Hepatocyte (in vitro differentiated cells): ENCODE results near the gene SIRT7. TPM values are rescaled to one million over a fixed set of nuclear protein-coding genes. Genes with fewer than 3 reads are reported as not detected.

ENCODE experiments used
- DNase-seq: peaks from one replicate; pipeline ENCODE4 v3.0.0-alpha.2; 2016; ENCODE audit warnings: low spot score
- H2AFZ ChIP-seq: fragments of 200-600 bp; sonication (generic); 2 replicates; pipeline ENCODE4 v1.6.0; 2016; ENCODE audit warnings: antibody characterized with exemption, mild to moderate bottlenecking
- H3K27ac ChIP-seq: fragments of 200-600 bp; sonication (generic); 2 replicates; pipeline ENCODE4 v1.5.1; 2016; ENCODE audit warnings: mild to moderate bottlenecking
- H3K27me3 ChIP-seq: fragments of 200-600 bp; sonication (generic); 2 replicates; pipeline ENCODE4 v1.6.1; 2016
- H3K36me3 ChIP-seq: fragments of 200-600 bp; sonication (generic); replicated peaks from 2 replicates; pipeline ENCODE4 v1.5.1; 2016; ENCODE audit warnings: low read depth; ENCODE audit not compliant: insufficient read depth
- H3K4me1 ChIP-seq: fragments of 200-600 bp; sonication (generic); 2 replicates; pipeline ENCODE4 v1.5.1; 2016; ENCODE audit warnings: mild to moderate bottlenecking, moderate library complexity; ENCODE audit not compliant: insufficient read depth
- H3K4me2 ChIP-seq: fragments of 200-600 bp; sonication (generic); 2 replicates; pipeline ENCODE4 v1.6.0; 2016
- H3K4me3 ChIP-seq: fragments of 200-600 bp; sonication (generic); 2 replicates; pipeline ENCODE4 v1.5.1; 2016; ENCODE audit warnings: mild to moderate bottlenecking
- H3K79me2 ChIP-seq: fragments of 200-600 bp; sonication (generic); 2 replicates; pipeline ENCODE4 v1.6.0; 2017; ENCODE audit warnings: mild to moderate bottlenecking
- H3K9me2 ChIP-seq: fragments of 200-600 bp; sonication (generic); replicated peaks from 2 replicates; pipeline ENCODE4 v1.6.0; 2017; ENCODE audit warnings: mild to moderate bottlenecking; ENCODE audit not compliant: insufficient read depth
- H3K9me3 ChIP-seq: fragments of 200-600 bp; sonication (generic); 2 replicates; pipeline ENCODE4 v1.5.1; 2016; ENCODE audit warnings: low read depth, mild to moderate bottlenecking
- H4K20me1 ChIP-seq: fragments of 200-600 bp; sonication (generic); 2 replicates; pipeline ENCODE4 v1.6.0; 2016; ENCODE audit warnings: mild to moderate bottlenecking; ENCODE audit not compliant: insufficient read depth, poor library complexity, severe bottlenecking
- EZH2 ChIP-seq: fragments of 200-600 bp; sonication (generic); IDR thresholded peaks from 2 replicates; pipeline ENCODE4 v1.6.1; 2016; ENCODE audit warnings: antibody characterized with exemption, mild to moderate bottlenecking, borderline replicate concordance
- EZH2phosphoT487 ChIP-seq: fragments of 200-600 bp; sonication (generic); IDR thresholded peaks from one replicate; pipeline ENCODE4 v1.6.1; 2018; ENCODE audit warnings: antibody characterized with exemption, mild to moderate bottlenecking, low read depth, moderate library complexity; ENCODE audit not compliant: unreplicated experiment, severe bottlenecking
- WGBS: methylation state at CpG from one replicate; pipeline ENCODE4 v1.1.6; 2016; ENCODE audit warnings: low lambda C conversion rate; ENCODE audit errors: missing lambda C conversion rate; 5-methylcytosine and 5-hydroxymethylcytosine counted together
- polyA plus RNA-seq: library from polyadenylated mRNA; unstranded; fragments of >200 nt; fragmentation: Nextera tagmentation; extraction: Ambion mirVana; gene quantifications from 2 replicates; pipeline ENCODE4 v1.2.1, GENCODE V29; 2016
- total RNA-seq: library from RNA; depleted of rRNA; stranded (reverse); fragments of >200 nt; gene quantifications from 2 replicates; pipeline ENCODE4 v1.2.3, GENCODE V29; 2014
- TF ChIP-seq, protein P1 (sequence below): fragments of 200-600 bp; sonication (generic); IDR thresholded peaks from 2 replicates; pipeline ENCODE4 v1.5.1; 2016; ENCODE audit warnings: antibody characterized with exemption, mild to moderate bottlenecking; ENCODE audit not compliant: poor library complexity

SIRT7 gene
- total and polyA plus RNA-seq, 2 experiments from 2014 or later, result 16.5 to 35.2 TPM

DNA sequence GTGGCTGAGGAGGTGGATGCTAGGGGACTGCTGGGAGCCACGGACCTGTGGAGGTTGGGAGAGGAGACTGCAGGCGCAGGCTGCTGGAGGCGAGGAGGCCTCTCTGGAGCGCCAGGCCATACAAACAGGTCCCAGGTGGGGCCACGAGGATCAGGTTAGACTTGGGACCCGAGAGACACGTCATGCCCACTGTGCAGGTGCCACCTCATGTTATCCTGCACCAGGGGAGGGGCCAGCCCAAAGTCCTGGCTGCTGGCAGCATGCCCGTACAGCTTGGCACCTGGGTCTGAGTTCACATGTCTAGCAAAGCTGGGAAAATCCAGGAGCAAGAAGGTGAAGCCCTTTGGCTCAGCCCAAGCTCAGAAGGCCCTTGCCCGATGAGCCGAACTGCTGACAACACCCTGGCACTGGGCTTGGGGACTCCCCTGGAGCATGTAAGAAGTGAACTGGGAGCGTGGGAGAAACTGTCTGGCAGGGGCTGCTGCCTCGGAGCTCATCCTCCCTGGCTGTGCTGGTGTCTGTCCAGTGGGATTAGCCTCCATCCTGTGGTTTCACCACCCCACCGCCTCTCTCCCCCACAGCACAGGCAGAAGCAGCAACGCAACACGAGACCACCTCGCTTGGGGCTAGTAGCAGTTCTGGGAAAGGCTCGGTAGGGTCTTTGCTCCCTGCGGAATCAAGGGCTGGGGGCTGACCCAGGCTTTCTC, 52.1 kb downstream of the SIRT7 start:
- Histone ChIP-seq H3K79me2 (peaks cover 62% of the 10 kb centered on the region), H3K9me2 (no peaks in the 10 kb centered on the region), H3K27me3 (no peaks in the 10 kb centered on the region), H3K4me3 (no peak overlapping the region), H3K4me2 (no peak overlapping the region), H4K20me1 (peaks cover 28% of the 10 kb centered on the region), H3K27ac (no peak overlapping the region), H3K36me3 (no peaks in the 10 kb centered on the region), H3K4me1 (peaks cover 56% of the 10 kb centered on the region), H3K9me3 (no peaks in the 10 kb centered on the region), H2AFZ (no peak overlapping the region)
- 77% methylated on average over 18 of the region's 18 CpGs for WGBS
- TF ChIP-seq, protein P1, sequence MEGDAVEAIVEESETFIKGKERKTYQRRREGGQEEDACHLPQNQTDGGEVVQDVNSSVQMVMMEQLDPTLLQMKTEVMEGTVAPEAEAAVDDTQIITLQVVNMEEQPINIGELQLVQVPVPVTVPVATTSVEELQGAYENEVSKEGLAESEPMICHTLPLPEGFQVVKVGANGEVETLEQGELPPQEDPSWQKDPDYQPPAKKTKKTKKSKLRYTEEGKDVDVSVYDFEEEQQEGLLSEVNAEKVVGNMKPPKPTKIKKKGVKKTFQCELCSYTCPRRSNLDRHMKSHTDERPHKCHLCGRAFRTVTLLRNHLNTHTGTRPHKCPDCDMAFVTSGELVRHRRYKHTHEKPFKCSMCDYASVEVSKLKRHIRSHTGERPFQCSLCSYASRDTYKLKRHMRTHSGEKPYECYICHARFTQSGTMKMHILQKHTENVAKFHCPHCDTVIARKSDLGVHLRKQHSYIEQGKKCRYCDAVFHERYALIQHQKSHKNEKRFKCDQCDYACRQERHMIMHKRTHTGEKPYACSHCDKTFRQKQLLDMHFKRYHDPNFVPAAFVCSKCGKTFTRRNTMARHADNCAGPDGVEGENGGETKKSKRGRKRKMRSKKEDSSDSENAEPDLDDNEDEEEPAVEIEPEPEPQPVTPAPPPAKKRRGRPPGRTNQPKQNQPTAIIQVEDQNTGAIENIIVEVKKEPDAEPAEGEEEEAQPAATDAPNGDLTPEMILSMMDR, result no peak
- TF ChIP-seq EZH2phosphoT487, result no peak
- TF ChIP-seq EZH2, result no peak
- no peak for DNase-seq

- Histone ChIP-seq H3K9me2 (no peaks in the 10 kb centered on the region), H3K27me3 (no peaks in the 10 kb centered on the region), H3K9me3 (no peaks in the 10 kb centered on the region), H3K4me2 (no peak overlapping the region), H2AFZ (no peak overlapping the region), H3K36me3 (no peaks in the 10 kb centered on the region), H3K4me3 (no peak overlapping the region), H4K20me1 (peaks cover 28% of the 10 kb centered on the region), H3K27ac (no peak overlapping the region), H3K4me1 (peaks cover 56% of the 10 kb centered on the region), H3K79me2 (peaks cover 58% of the 10 kb centered on the region)
- TF ChIP-seq EZH2, result no peak
- TF ChIP-seq, protein P1, result no peak
- no peak for TF ChIP-seq EZH2phosphoT487
- DNase-seq, result no peak
- 94% methylated on average over 8 of the region's 8 CpGs for WGBS
These were observed 52.6 kb downstream of the SIRT7 start for GRCh38 chr17:81865358-81865732.

GRCh38 chr17:81863833-81864768, 53.9 kb downstream of the SIRT7 start:
- H3K9me2 ChIP-seq, result no peaks in the 10 kb centered on the region
- peaks cover 48% of the 10 kb centered on the region for H3K4me1 ChIP-seq
- no peaks in the 10 kb centered on the region for H3K36me3 ChIP-seq
- H4K20me1 ChIP-seq, result peaks cover 25% of the 10 kb centered on the region
- no peaks in the 10 kb centered on the region for H3K9me3 ChIP-seq
- H3K79me2 ChIP-seq, result peaks cover 59% of the 10 kb centered on the region
- H3K4me3 ChIP-seq, result no peak overlapping the region
- H3K4me2 ChIP-seq, result no peak overlapping the region
- 89% methylated on average over 9 of the region's 9 CpGs for WGBS
- H3K27ac ChIP-seq, result no peak overlapping the region
- no peak for DNase-seq
- no peaks in the 10 kb centered on the region for H3K27me3 ChIP-seq
- no peak for TF ChIP-seq EZH2
- no peak for TF ChIP-seq EZH2phosphoT487
- TF ChIP-seq, protein P1, result no peak
- H2AFZ ChIP-seq, result no peak overlapping the region
